ENCODE results near the gene OPCML.
A peak's percentile ranks its signal among the peaks of the same experiment; 100 is the strongest.

The OPCML gene

DNA sequence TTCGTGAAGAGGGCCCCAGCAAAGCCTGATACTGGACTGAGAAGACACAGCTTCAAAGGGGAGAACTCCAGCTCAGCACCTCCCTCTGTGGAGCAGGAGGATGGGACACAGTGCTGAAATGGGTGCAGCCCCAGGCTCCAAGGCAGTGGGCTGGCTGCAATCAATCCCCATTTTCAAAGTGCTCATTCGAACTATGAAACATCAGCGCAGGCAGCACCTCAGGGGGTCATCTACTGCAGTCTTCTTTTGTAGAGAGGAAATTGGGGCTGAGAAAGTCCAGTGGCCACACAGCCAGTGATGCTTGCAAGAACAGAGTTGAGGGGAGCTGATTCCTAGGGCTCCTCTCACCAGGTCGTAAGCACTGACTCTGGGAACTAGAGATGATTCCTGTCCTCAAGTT is 25.1 kb downstream of the OPCML start:
- Histone ChIP-seq H3K9me3 (ENCODE audit: low read length) (no peaks in the 10 kb centered on the region), H3K27me3 (ENCODE audit: insufficient read depth, low read length) (no peaks in the 10 kb centered on the region), H3K4me1 (ENCODE audit: insufficient read depth, low read length) (peaks cover 13% of the 10 kb centered on the region), H2AFZ (ENCODE audit: low read depth, low read length) (no peak overlapping the region), H3K36me3 (ENCODE audit: insufficient read depth, low read length) (no peaks in the 10 kb centered on the region), H3K4me3 (ENCODE audit: low read length) (no peak overlapping the region)

GRCh38 chr11:133506551-133507094 is 25.7 kb downstream of the OPCML start:
- no peaks in the 10 kb centered on the region for H3K9me3 ChIP-seq (ENCODE audit: low read length)
- no peak overlapping the region for H2AFZ ChIP-seq (ENCODE audit: low read depth, low read length)
- no peaks in the 10 kb centered on the region for H3K36me3 ChIP-seq (ENCODE audit: insufficient read depth, low read length)
- H3K4me1 ChIP-seq (ENCODE audit: insufficient read depth, low read length), result peaks cover 13% of the 10 kb centered on the region
- no peaks in the 10 kb centered on the region for H3K27me3 ChIP-seq (ENCODE audit: insufficient read depth, low read length)
- no peak overlapping the region for H3K4me3 ChIP-seq (ENCODE audit: low read length)

GRCh38 chr11:133506023-133506422 is 26.3 kb downstream of the OPCML start:
- Histone ChIP-seq H3K27me3 (ENCODE audit: insufficient read depth, low read length) (no peaks in the 10 kb centered on the region), H3K36me3 (ENCODE audit: insufficient read depth, low read length) (no peaks in the 10 kb centered on the region), H3K9me3 (ENCODE audit: low read length) (no peaks in the 10 kb centered on the region), H2AFZ (ENCODE audit: low read depth, low read length) (no peak overlapping the region), H3K4me1 (ENCODE audit: insufficient read depth, low read length) (peaks cover 13% of the 10 kb centered on the region), H3K4me3 (ENCODE audit: low read length) (no peak overlapping the region)

- Histone ChIP-seq H3K4me1 (ENCODE audit: insufficient read depth, low read length) (peaks cover 2% of the 10 kb centered on the region), H2AFZ (ENCODE audit: low read depth, low read length) (no peak overlapping the region), H3K27me3 (ENCODE audit: insufficient read depth, low read length) (no peaks in the 10 kb centered on the region), H3K36me3 (ENCODE audit: insufficient read depth, low read length) (no peaks in the 10 kb centered on the region), H3K4me3 (ENCODE audit: low read length) (no peak overlapping the region), H3K9me3 (ENCODE audit: low read length) (no peaks in the 10 kb centered on the region)
Observed at GRCh38 chr11:133504906-133505305, 27.4 kb downstream of the OPCML start.

- no peaks in the 10 kb centered on the region for H3K27me3 ChIP-seq (ENCODE audit: insufficient read depth, low read length)
- no peak overlapping the region for H2AFZ ChIP-seq (ENCODE audit: low read depth, low read length)
- no peaks in the 10 kb centered on the region for H3K9me3 ChIP-seq (ENCODE audit: low read length)
- H3K4me3 ChIP-seq (ENCODE audit: low read length), result no peak overlapping the region
- no peaks in the 10 kb centered on the region for H3K36me3 ChIP-seq (ENCODE audit: insufficient read depth, low read length)
- no peaks in the 10 kb centered on the region for H3K4me1 ChIP-seq (ENCODE audit: insufficient read depth, low read length)
Observed at GRCh38 chr11:133503776-133504175, 28.5 kb downstream of the OPCML start.

- H3K9me3 ChIP-seq (ENCODE audit: low read length), result no peaks in the 10 kb centered on the region
- H3K4me3 ChIP-seq (ENCODE audit: low read length), result no peak overlapping the region
- no peaks in the 10 kb centered on the region for H3K36me3 ChIP-seq (ENCODE audit: insufficient read depth, low read length)
- H3K4me1 ChIP-seq (ENCODE audit: insufficient read depth, low read length), result peaks cover 3% of the 10 kb centered on the region
- no peak overlapping the region for H2AFZ ChIP-seq (ENCODE audit: low read depth, low read length)
- no peaks in the 10 kb centered on the region for H3K27me3 ChIP-seq (ENCODE audit: insufficient read depth, low read length)
Observed at GRCh38 chr11:133503236-133503635, 29.1 kb downstream of the OPCML start.

GRCh38 chr11:133501643-133502539 is 30.4 kb downstream of the OPCML start:
- Histone ChIP-seq H3K27me3 (ENCODE audit: insufficient read depth, low read length) (no peaks in the 10 kb centered on the region), H3K4me1 (ENCODE audit: insufficient read depth, low read length) (peaks cover 11% of the 10 kb centered on the region), H2AFZ (ENCODE audit: low read depth, low read length) (no peak overlapping the region)

DNA sequence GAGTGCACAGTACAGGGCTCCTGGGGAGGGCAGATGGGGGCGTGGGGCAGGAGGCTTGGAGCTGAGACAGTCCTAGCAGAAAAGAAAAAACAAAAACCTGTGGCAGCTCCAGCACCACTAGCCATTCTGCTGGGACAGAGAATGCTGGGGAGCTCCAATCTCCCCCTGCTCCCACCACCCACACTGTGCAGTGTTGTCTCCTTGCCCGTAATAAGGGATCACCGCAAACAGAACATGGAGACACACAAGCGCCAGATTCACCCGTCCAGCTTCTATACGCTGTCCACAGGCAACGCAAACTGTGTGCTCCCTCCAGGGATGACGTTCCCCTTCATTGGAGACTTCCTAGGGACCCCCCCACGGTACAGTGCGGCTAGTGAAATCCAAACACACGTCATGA is 31.4 kb downstream of the OPCML start:
- Histone ChIP-seq H3K4me3 (ENCODE audit: low read length) (no peak overlapping the region), H3K27me3 (ENCODE audit: insufficient read depth, low read length) (no peaks in the 10 kb centered on the region), H3K4me1 (ENCODE audit: insufficient read depth, low read length) (peaks cover 11% of the 10 kb centered on the region), H3K36me3 (ENCODE audit: insufficient read depth, low read length) (no peaks in the 10 kb centered on the region), H3K9me3 (ENCODE audit: low read length) (no peaks in the 10 kb centered on the region), H2AFZ (ENCODE audit: low read depth, low read length) (no peak overlapping the region)

More at GRCh38 chr11:133501643-133502539, 30.4 kb downstream of the OPCML start:
- Histone ChIP-seq H3K9me3 (ENCODE audit: low read length) (no peaks in the 10 kb centered on the region), H3K4me3 (ENCODE audit: low read length) (no peak overlapping the region), H3K36me3 (ENCODE audit: insufficient read depth, low read length) (no peaks in the 10 kb centered on the region)

- Histone ChIP-seq H3K27me3 (ENCODE audit: insufficient read depth, low read length) (no peaks in the 10 kb centered on the region), H3K4me3 (ENCODE audit: low read length) (no peak overlapping the region), H2AFZ (ENCODE audit: low read depth, low read length) (no peak overlapping the region), H3K36me3 (ENCODE audit: insufficient read depth, low read length) (no peaks in the 10 kb centered on the region), H3K9me3 (ENCODE audit: low read length) (no peaks in the 10 kb centered on the region), H3K4me1 (ENCODE audit: insufficient read depth, low read length) (peaks cover 11% of the 10 kb centered on the region)
Observed at GRCh38 chr11:133500435-133500834, 31.9 kb downstream of the OPCML start.

- peaks cover 11% of the 10 kb centered on the region for H3K4me1 ChIP-seq (ENCODE audit: insufficient read depth, low read length)
- no peaks in the 10 kb centered on the region for H3K27me3 ChIP-seq (ENCODE audit: insufficient read depth, low read length)
- H3K9me3 ChIP-seq (ENCODE audit: low read length), result no peaks in the 10 kb centered on the region
- H3K36me3 ChIP-seq (ENCODE audit: insufficient read depth, low read length), result no peaks in the 10 kb centered on the region
- H3K4me3 ChIP-seq (ENCODE audit: low read length), result no peak overlapping the region
- H2AFZ ChIP-seq (ENCODE audit: low read depth, low read length), result no peak overlapping the region
Observed at GRCh38 chr11:133498969-133499368, 33.3 kb downstream of the OPCML start.

- Histone ChIP-seq H3K4me1 (ENCODE audit: insufficient read depth, low read length) (peaks cover 11% of the 10 kb centered on the region), H3K9me3 (ENCODE audit: low read length) (no peaks in the 10 kb centered on the region), H2AFZ (ENCODE audit: low read depth, low read length) (peak overlapping the region; percentile 10), H3K4me3 (ENCODE audit: low read length) (peak overlapping the region; percentile 34), H3K27me3 (ENCODE audit: insufficient read depth, low read length) (no peaks in the 10 kb centered on the region), H3K36me3 (ENCODE audit: insufficient read depth, low read length) (no peaks in the 10 kb centered on the region)
Observed at GRCh38 chr11:133497477-133498140, 34.7 kb downstream of the OPCML start.

- Histone ChIP-seq H2AFZ (ENCODE audit: low read depth, low read length) (no peak overlapping the region), H3K36me3 (ENCODE audit: insufficient read depth, low read length) (no peaks in the 10 kb centered on the region), H3K9me3 (ENCODE audit: low read length) (no peaks in the 10 kb centered on the region), H3K4me1 (ENCODE audit: insufficient read depth, low read length) (peaks cover 5% of the 10 kb centered on the region), H3K27me3 (ENCODE audit: insufficient read depth, low read length) (no peaks in the 10 kb centered on the region), H3K4me3 (ENCODE audit: low read length) (no peak overlapping the region)
Observed at GRCh38 chr11:133492895-133493294, 39.4 kb downstream of the OPCML start.

GRCh38 chr11:133491680-133492383 is 40.5 kb downstream of the OPCML start:
- H3K27me3 ChIP-seq (ENCODE audit: insufficient read depth, low read length), result no peaks in the 10 kb centered on the region
- no peak overlapping the region for H3K4me3 ChIP-seq (ENCODE audit: low read length)
- H3K36me3 ChIP-seq (ENCODE audit: insufficient read depth, low read length), result no peaks in the 10 kb centered on the region
- H3K9me3 ChIP-seq (ENCODE audit: low read length), result no peaks in the 10 kb centered on the region
- H2AFZ ChIP-seq (ENCODE audit: low read depth, low read length), result no peak overlapping the region
- H3K4me1 ChIP-seq (ENCODE audit: insufficient read depth, low read length), result no peaks in the 10 kb centered on the region

Data from neuron (in vitro differentiated cells).